Stimulated activated CD8-positive, alpha-beta memory T cell treated with anti-CD3 and anti-CD28 coated beads, Interleukin-2, amount 100 ng/mL, for 48 hours (primary cell): ENCODE results near the gene PTPN3.
"Not testable (repeated sequence)": the region's sequence is repeated elsewhere in the genome, so short reads cannot be mapped to it uniquely, and the experiment has no call there.

Source experiments
- DNase-seq, 2 donors: peaks; one replicate each; pipeline ENCODE4 v3.0.0-alpha.2; 2020; ENCODE audit warnings: low read depth in 2 of 2

The PTPN3 gene

GRCh38 chr9:109342878-109343277 is 155.2 kb downstream of the PTPN3 start:
- DNase-seq: no peak

- DNase-seq: no peak
Measured at GRCh38 chr9:109341561-109341960, 156.5 kb downstream of the PTPN3 start.

- not testable (repeated sequence) for DNase-seq
Measured at GRCh38 chr9:109340979-109341378, 157.1 kb downstream of the PTPN3 start.

GRCh38 chr9:109336409-109336808 is 161.7 kb downstream of the PTPN3 start:
- DNase-seq: no peak

- DNase-seq: no peak
Measured at GRCh38 chr9:109335929-109336328, 162.2 kb downstream of the PTPN3 start.

- no peak for DNase-seq
Measured at GRCh38 chr9:109335121-109335520, 163.0 kb downstream of the PTPN3 start.

GRCh38 chr9:109331353-109331752 is 166.8 kb downstream of the PTPN3 start:
- DNase-seq: no peak

- DNase-seq: no peak
Measured at GRCh38 chr9:109329638-109330258, 168.4 kb downstream of the PTPN3 start.

GRCh38 chr9:109328978-109329637 is 169.0 kb downstream of the PTPN3 start:
- DNase-seq: no peak
